K562 treated with DMSO at 1 percent for 12 hours (cell line): ENCODE measurements around the gene CPOX. TPM values are rescaled to one million over a fixed set of nuclear protein-coding genes. Genes with fewer than 3 reads are reported as not detected.

ENCODE experiments used
- total RNA-seq: library from RNA; unstranded; fragments of 300-600 nt; gene quantifications from 2 replicates; pipeline ENCODE4 v1.2.3, GENCODE V29; 2022; ENCODE audit not compliant: insufficient read depth

Gene CPOX
- 12.5 and 22.4 TPM in 2 replicates for total RNA-seq

DNA sequence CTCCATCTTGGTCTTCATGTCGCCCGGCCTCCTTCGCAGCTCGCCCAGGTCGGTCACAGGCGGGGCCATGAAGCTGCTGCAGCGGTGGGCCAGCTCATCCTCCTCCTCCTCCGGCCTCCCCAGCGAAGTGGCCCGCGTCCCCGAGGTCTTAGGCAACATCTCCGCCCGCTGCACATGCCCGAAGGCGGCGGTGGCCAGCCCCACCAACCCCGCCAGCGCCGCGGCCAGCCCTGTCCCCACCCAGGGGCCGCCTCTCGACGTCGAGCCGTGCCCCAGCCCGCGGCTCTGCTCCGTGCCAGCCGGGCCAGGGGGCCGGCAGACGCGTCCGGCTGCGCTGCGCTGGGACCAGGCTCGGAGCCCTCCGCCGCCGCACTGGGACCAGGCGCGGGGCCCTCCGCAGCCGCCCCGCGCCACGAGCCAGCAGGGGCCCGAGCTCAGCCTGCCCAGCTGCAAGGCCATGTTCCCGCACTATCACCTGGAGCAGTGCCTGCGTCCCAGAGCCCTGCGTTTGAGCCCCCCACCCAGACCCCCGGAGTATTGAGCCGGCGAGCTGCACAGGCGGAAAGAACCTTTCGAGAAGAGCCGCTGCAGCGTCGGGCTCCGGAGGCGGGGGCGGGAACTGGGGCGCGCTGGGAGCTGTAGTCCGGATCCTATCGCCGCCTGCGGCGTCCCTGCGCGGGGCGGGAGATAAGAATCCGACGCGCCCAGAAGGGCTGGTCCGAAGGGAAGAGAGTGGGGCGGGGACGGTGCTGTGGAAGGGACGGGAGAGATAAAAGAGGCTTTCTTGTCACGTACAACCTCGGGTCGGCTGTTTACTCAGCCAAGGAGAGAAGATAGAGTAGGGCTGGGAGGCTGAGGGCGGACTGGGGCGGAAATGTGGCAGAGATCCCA, at the start of gene CPOX:
Gene CPOX (minus strand): TSS at position 566 of the 891 bp plus-strand sequence. CDS start 107 bp downstream, at position 459.

DNA sequence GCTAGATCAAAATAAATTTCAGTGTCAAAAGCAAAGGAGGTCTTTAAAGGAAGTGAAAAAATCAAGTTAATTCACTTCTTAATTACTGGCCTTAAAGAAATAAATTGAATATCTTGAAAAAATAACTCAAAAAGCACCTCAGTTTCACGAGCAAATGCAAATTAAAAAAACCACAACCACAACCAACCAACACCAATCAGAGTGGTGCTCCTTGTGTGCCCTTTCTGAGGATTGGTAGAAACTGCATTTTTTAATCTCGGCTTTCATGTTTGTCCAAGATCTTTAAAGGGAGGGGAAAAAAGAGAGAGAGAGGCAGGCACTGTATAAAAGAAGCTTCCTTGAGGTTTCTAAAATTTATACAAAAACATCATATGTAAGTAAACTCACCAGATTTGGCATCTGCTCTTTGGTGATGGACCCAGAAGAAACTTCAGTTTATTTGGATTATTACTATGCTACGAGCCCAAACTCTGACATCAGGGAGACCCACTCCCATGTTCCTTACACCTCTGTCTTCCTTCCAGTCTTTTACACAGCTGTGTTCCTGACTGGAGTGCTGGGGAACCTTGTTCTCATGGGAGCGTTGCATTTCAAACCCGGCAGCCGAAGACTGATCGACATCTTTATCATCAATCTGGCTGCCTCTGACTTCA, 61.7 kb downstream of the CPOX start, which contains the start of gene GPR15:
Gene GPR15 (plus strand): TSS at position 357 of the 653 bp plus-strand sequence. CDS start 56 bp downstream, at position 413.

Other genes starting within 250 kb of the CPOX start
- gene OR5K4, start 239.8 kb downstream of the CPOX start, total RNA-seq = not detected in 2 replicates
- gene OR5K3, start 202.9 kb downstream of the CPOX start, total RNA-seq = not detected in 2 replicates
- gene OR5K1, start 130.4 kb downstream of the CPOX start, total RNA-seq = not detected in 2 replicates
- not detected in 2 replicates for gene OR5K2, start 95.9 kb downstream of the CPOX start, total RNA-seq
- 25.5 and 56.1 TPM in 2 replicates for gene CLDND1, start 70.7 kb downstream of the CPOX start, total RNA-seq
- not detected in 2 replicates for gene GPR15, start 61.6 kb downstream of the CPOX start, total RNA-seq
- 0.56 TPM in 1 of 2 replicates, not detected in the other for gene ST3GAL6, start 169.7 kb upstream of the CPOX start, total RNA-seq